Fibroblast of mammary gland (primary cell): ENCODE measurements around the gene VIPR2.

Experiments used
- DNase-seq: peaks from one replicate; pipeline ENCODE4 v3.0.0-alpha.2; 2010; ENCODE audit warnings: low read depth
- H3K4me3 ChIP-seq: 2 replicates; pipeline ENCODE4 v1.5.1; 2011; ENCODE audit warnings: low read depth, mild to moderate bottlenecking, low read length, moderate library complexity; ENCODE audit not compliant: control insufficient read depth
- CTCF ChIP-seq: conservative IDR thresholded peaks from 2 replicates; pipeline ENCODE4 v1.5.1; 2011; ENCODE audit warnings: low read depth, low read length, inconsistent platforms; ENCODE audit not compliant: control insufficient read depth, insufficient read depth

Gene VIPR2

GRCh38 chr7:159144758-159145489, at the start of gene VIPR2:
Gene VIPR2, minus strand, starts transcription at chr7:159144867. Its CDS starts 96 bp downstream, at chr7:159144771.
- H3K4me3 ChIP-seq = no peak within 1 kb of the TSS
- no peak for DNase-seq
- TF ChIP-seq CTCF = no peak

GRCh38 chr7:159193543-159194090, 49.0 kb upstream of the VIPR2 start:
- DNase-seq = no peak
- TF ChIP-seq CTCF = no peak

GRCh38 chr7:159192725-159193453, 48.2 kb upstream of the VIPR2 start:
- no peak for DNase-seq
- no peak for TF ChIP-seq CTCF

More at GRCh38 chr7:159193543-159194090, 49.0 kb upstream of the VIPR2 start:
- no peak overlapping the region for H3K4me3 ChIP-seq

GRCh38 chr7:159192013-159192412, 47.3 kb upstream of the VIPR2 start:
- H3K4me3 ChIP-seq = no peak overlapping the region
- DNase-seq = no peak
- no peak for TF ChIP-seq CTCF

More at GRCh38 chr7:159192725-159193453, 48.2 kb upstream of the VIPR2 start:
- H3K4me3 ChIP-seq = no peak overlapping the region

GRCh38 chr7:159191236-159191635, 46.6 kb upstream of the VIPR2 start:
- no peak for DNase-seq
- H3K4me3 ChIP-seq = no peak overlapping the region
- TF ChIP-seq CTCF = no peak

GRCh38 chr7:159188011-159188410, 43.3 kb upstream of the VIPR2 start:
- no peak for DNase-seq
- TF ChIP-seq CTCF = no peak
- H3K4me3 ChIP-seq = no peak overlapping the region
